Nephron progenitor cell (in vitro differentiated cells): Measurements from ENCODE around the gene INCENP.

ENCODE experiments used
- DNase-seq: peaks from one replicate; pipeline ENCODE4 v3.0.0; 2021
- H3K27ac Mint-ChIP-seq: 2 replicates; pipeline ENCODE4 v1.8.0; 2021; ENCODE audit warnings: mild to moderate bottlenecking, moderate library complexity, mixed read lengths
- H3K27me3 Mint-ChIP-seq: 2 replicates; pipeline ENCODE4 v1.8.0; 2021; ENCODE audit warnings: mild to moderate bottlenecking, low read depth, mixed read lengths; ENCODE audit not compliant: poor library complexity
- H3K36me3 Mint-ChIP-seq: 2 replicates; pipeline ENCODE4 v1.8.0; 2021; ENCODE audit warnings: low read depth, mixed read lengths
- H3K4me1 Mint-ChIP-seq: 2 replicates; pipeline ENCODE4 v1.8.0; 2021; ENCODE audit warnings: mixed read lengths
- H3K4me3 Mint-ChIP-seq: 2 replicates; pipeline ENCODE4 v1.8.0; 2021; ENCODE audit warnings: mild to moderate bottlenecking, moderate library complexity, mixed read lengths
- H3K9me3 Mint-ChIP-seq: 2 replicates; pipeline ENCODE4 v1.8.0; 2021; ENCODE audit warnings: mild to moderate bottlenecking, moderate library complexity, mixed read lengths
- CTCF ChIP-seq: fragments of 200-600 bp; sonication (generic); IDR thresholded peaks from 2 replicates; pipeline ENCODE4 v1.5.0; 2021; ENCODE audit warnings: antibody characterized with exemption

Gene INCENP

GRCh38 chr11:62145261-62145871, 21.6 kb downstream of the INCENP start:
- no peak for TF ChIP-seq CTCF
- no peak for DNase-seq
- Mint-ChIP-seq H3K36me3 (peaks cover 51% of the 10 kb centered on the region), H3K27me3 (no peaks in the 10 kb centered on the region), H3K9me3 (no peaks in the 10 kb centered on the region), H3K4me3 (no peak overlapping the region), H3K27ac (no peak overlapping the region), H3K4me1 (no peaks in the 10 kb centered on the region)

DNA sequence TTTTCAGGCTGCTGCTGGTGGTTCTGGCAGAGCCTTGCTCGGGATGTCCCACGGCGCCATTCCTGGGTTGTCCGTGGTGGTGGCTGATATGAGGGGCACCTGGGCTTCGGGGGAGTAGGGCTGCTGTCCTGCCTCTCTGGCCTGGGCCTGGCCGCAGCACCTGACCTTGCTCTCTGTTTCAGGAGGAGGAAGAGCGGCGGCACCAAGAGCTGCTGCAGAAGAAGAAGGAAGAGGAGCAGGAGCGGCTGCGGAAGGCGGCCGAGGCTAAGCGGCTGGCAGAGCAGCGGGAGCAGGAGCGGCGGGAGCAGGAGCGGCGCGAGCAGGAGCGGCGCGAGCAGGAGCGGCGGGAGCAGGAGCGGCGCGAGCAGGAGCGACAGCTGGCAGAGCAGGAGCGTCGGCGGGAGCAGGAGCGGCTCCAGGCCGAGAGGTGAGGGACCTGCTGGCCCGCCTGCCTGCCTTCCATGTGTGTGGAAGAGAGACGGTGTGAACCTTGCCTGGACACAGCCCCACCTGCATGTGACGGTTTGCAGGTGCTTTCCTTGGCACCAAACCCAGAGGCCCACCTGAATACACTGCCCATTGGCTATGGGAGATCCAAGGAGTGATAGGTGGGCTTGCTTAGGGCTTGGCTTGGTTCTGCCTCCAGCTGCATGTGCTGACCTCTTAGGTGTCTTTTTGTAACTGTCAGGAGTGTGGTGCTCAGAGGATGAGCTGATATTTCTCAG, 22.8 kb downstream of the INCENP start:
- TF ChIP-seq CTCF = no peak
- Mint-ChIP-seq H3K9me3 (no peaks in the 10 kb centered on the region), H3K4me3 (no peak overlapping the region), H3K27ac (no peak overlapping the region), H3K27me3 (no peaks in the 10 kb centered on the region), H3K36me3 (peaks cover 64% of the 10 kb centered on the region), H3K4me1 (no peaks in the 10 kb centered on the region)
- DNase-seq = no peak

DNA sequence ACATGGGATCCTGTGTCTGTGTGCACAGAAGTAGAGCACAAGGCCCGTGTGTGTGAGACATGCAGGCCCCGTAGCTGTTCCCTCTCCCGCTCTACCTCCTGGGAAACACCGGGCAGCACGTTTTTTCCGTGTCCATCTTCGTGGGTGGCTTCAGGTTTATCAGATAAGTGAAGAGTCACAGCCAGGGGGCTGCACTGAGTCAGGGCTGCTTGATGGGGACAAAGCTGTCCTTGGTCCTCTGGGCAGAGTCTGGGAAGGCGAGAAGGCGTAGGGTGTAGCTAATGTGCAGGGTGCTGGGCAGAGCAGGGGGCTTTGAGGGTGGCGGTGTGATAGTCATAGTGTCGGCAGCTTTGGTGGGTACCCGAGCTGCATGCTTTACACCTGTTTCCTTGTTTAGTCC, 23.7 kb downstream of the INCENP start:
- no peaks in the 10 kb centered on the region for H3K9me3 Mint-ChIP-seq
- no peaks in the 10 kb centered on the region for H3K27me3 Mint-ChIP-seq
- H3K36me3 Mint-ChIP-seq = peaks cover 69% of the 10 kb centered on the region
- no peaks in the 10 kb centered on the region for H3K4me1 Mint-ChIP-seq
- H3K4me3 Mint-ChIP-seq = no peak overlapping the region
- peak overlapping the region; percentile 44 for H3K27ac Mint-ChIP-seq
- no peak for DNase-seq
- TF ChIP-seq CTCF = no peak

GRCh38 chr11:62148271-62148980, 24.6 kb downstream of the INCENP start:
- Mint-ChIP-seq H3K27me3 (no peaks in the 10 kb centered on the region), H3K27ac (no peak overlapping the region), H3K36me3 (peaks cover 69% of the 10 kb centered on the region), H3K4me1 (no peaks in the 10 kb centered on the region), H3K4me3 (no peak overlapping the region), H3K9me3 (no peaks in the 10 kb centered on the region)
- TF ChIP-seq CTCF = no peak
- DNase-seq = no peak

GRCh38 chr11:62149986-62150886, 26.4 kb downstream of the INCENP start:
- no peak overlapping the region for H3K4me3 Mint-ChIP-seq
- H3K27me3 Mint-ChIP-seq = no peaks in the 10 kb centered on the region
- H3K9me3 Mint-ChIP-seq = no peaks in the 10 kb centered on the region
- DNase-seq = no peak
- peaks cover 71% of the 10 kb centered on the region for H3K36me3 Mint-ChIP-seq
- no peaks in the 10 kb centered on the region for H3K4me1 Mint-ChIP-seq
- H3K27ac Mint-ChIP-seq = no peak overlapping the region
- no peak for TF ChIP-seq CTCF
